ENCODE data around the gene GUCD1.
"Not testable (repeated sequence)": the region's sequence is repeated elsewhere in the genome, so short reads cannot be mapped to it uniquely, and the experiment has no call there.

Gene GUCD1

GRCh38 chr22:24563246-24563645, 8.3 kb upstream of the GUCD1 start:
- FAIRE-seq, result no peak

GRCh38 chr22:24559471-24559870, 4.5 kb upstream of the GUCD1 start:
- FAIRE-seq, result no peak

GRCh38 chr22:24555165-24556039, 464 bp upstream of the GUCD1 start, which contains the start of gene SNRPD3:
Gene SNRPD3, plus strand, starts transcription at chr22:24555999. Its CDS starts 1,676 bp downstream, at chr22:24557675.
- FAIRE-seq, result peak; percentile 91

- no peak for FAIRE-seq
Measured at GRCh38 chr22:24553597-24554312, 1.2 kb downstream of the GUCD1 start.

GRCh38 chr22:24552503-24553286, 2.2 kb downstream of the GUCD1 start:
- FAIRE-seq, result not testable (repeated sequence)

GRCh38 chr22:24550902-24551435, 4.0 kb downstream of the GUCD1 start:
- FAIRE-seq, result no peak

- FAIRE-seq, result no peak
Measured at GRCh38 chr22:24550028-24550901, 4.7 kb downstream of the GUCD1 start.

GRCh38 chr22:24548812-24549211, 6.1 kb downstream of the GUCD1 start:
- FAIRE-seq, result no peak

GRCh38 chr22:24543679-24544243, 11.2 kb downstream of the GUCD1 start:
- no peak for FAIRE-seq

- no peak for FAIRE-seq
Measured at GRCh38 chr22:24543185-24543601, 11.7 kb downstream of the GUCD1 start.

- FAIRE-seq, result no peak
Measured at GRCh38 chr22:24542641-24543040, 12.3 kb downstream of the GUCD1 start.

GRCh38 chr22:24541681-24542515, 13.0 kb downstream of the GUCD1 start:
- FAIRE-seq, result no peak

- FAIRE-seq, result no peak
Measured at GRCh38 chr22:24540470-24540869, 14.5 kb downstream of the GUCD1 start.

- FAIRE-seq, result no peak
Measured at GRCh38 chr22:24536089-24536488, 18.8 kb downstream of the GUCD1 start.

- FAIRE-seq, result no peak
Measured at GRCh38 chr22:24535348-24535747, 19.6 kb downstream of the GUCD1 start.

- no peak for FAIRE-seq
Measured at GRCh38 chr22:24532075-24532474, 22.9 kb downstream of the GUCD1 start.

GRCh38 chr22:24530968-24531367, 24.0 kb downstream of the GUCD1 start:
- not testable (repeated sequence) for FAIRE-seq

GRCh38 chr22:24529898-24530297, 25.0 kb downstream of the GUCD1 start:
- no peak for FAIRE-seq

- FAIRE-seq, result no peak
Measured at GRCh38 chr22:24526191-24526590, 28.7 kb downstream of the GUCD1 start.

- no peak for FAIRE-seq
Measured at GRCh38 chr22:24525416-24526037, 29.4 kb downstream of the GUCD1 start.

Data from G401.6 (cell line).